Measurements from ENCODE around the gene SPATA12.

DNA sequence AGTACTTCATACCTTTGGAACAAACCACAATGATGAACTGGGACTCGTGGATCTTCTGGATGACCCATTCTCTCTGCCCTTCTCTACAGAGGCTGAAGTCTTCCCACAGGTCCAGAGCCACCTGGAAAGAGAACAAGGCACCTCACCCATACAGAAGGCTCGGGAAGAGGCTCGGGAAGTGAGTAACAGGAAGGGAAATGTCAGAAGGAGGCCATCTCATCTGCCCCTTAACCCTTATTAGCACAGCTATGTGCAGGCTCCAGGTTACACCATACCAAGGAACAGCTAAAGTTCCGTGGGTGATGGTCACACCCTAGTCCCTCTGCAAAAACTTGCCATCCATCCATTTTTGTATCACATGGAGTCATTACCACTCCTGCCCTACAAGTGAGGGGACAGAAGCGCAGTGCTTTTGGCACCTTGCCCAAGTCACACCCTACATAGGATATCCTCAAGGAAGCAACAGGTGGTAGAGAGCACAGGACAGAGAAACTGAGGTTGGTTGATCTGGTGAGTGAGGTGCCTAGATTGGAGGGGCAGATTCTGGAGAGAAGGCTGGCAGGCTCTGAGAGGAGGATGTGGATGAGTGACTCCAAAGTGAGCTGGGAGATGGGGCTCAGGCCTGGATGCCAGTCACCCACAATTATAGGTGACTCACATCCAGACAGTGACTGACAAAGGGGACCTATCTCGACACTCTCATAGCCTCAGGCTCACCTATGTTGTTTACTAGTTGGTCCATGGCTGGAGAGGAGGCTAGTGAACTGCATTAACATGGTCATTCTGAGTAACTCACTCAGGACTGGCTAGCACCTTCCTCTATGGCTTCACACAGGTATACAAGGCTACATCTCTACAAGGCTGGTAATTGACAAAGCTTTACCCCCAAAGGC lies 38.2 kb downstream of the SPATA12 start:
- TF ChIP-seq, protein P1, sequence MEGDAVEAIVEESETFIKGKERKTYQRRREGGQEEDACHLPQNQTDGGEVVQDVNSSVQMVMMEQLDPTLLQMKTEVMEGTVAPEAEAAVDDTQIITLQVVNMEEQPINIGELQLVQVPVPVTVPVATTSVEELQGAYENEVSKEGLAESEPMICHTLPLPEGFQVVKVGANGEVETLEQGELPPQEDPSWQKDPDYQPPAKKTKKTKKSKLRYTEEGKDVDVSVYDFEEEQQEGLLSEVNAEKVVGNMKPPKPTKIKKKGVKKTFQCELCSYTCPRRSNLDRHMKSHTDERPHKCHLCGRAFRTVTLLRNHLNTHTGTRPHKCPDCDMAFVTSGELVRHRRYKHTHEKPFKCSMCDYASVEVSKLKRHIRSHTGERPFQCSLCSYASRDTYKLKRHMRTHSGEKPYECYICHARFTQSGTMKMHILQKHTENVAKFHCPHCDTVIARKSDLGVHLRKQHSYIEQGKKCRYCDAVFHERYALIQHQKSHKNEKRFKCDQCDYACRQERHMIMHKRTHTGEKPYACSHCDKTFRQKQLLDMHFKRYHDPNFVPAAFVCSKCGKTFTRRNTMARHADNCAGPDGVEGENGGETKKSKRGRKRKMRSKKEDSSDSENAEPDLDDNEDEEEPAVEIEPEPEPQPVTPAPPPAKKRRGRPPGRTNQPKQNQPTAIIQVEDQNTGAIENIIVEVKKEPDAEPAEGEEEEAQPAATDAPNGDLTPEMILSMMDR (IDR thresholded peaks at IDR 0.05) = no peak
- TF ChIP-seq POLR2A (IDR thresholded peaks at IDR 0.05) (no peak), EP300 (IDR thresholded peaks at IDR 0.05) (no peak), POLR2AphosphoS5 (IDR thresholded peaks at IDR 0.05) (no peak)

All from sigmoid colon (tissue), 4 donors.